GM18907 (cell line): ENCODE data around the gene FAM120B.
A peak's percentile ranks its signal among the peaks of the same experiment; 100 is the strongest.

Source experiments
- ATAC-seq: cut with Tn5 transposase; IDR thresholded peaks from one replicate; pipeline ENCODE4 v1.9.1; 2021; ENCODE audit warnings: mild to moderate bottlenecking, moderate library complexity; ENCODE audit not compliant: unreplicated experiment

The FAM120B gene

GRCh38 chr6:170272341-170273065, 34.1 kb upstream of the FAM120B start:
- peak; percentile 3 for ATAC-seq

GRCh38 chr6:170273191-170273590, 33.4 kb upstream of the FAM120B start:
- no peak for ATAC-seq

GRCh38 chr6:170273681-170274080, 32.9 kb upstream of the FAM120B start:
- no peak for ATAC-seq

- no peak for ATAC-seq
Observed at GRCh38 chr6:170274713-170275560, 31.6 kb upstream of the FAM120B start.

GRCh38 chr6:170276369-170277057, 30.0 kb upstream of the FAM120B start:
- no peak for ATAC-seq

- ATAC-seq: no peak
Observed at GRCh38 chr6:170277893-170278742, 28.4 kb upstream of the FAM120B start.

GRCh38 chr6:170278743-170279094, 27.8 kb upstream of the FAM120B start:
- no peak for ATAC-seq

- ATAC-seq: no peak
Observed at GRCh38 chr6:170279426-170279825, 27.1 kb upstream of the FAM120B start.

GRCh38 chr6:170279977-170280688, 26.4 kb upstream of the FAM120B start:
- ATAC-seq: peak; percentile 72

GRCh38 chr6:170280689-170281045, 25.9 kb upstream of the FAM120B start:
- ATAC-seq: peak; percentile 26

- no peak for ATAC-seq
Observed at GRCh38 chr6:170281331-170282292, 24.9 kb upstream of the FAM120B start.

- no peak for ATAC-seq
Observed at GRCh38 chr6:170282512-170283158, 23.9 kb upstream of the FAM120B start.

GRCh38 chr6:170283212-170284081, 23.1 kb upstream of the FAM120B start:
- no peak for ATAC-seq

- no peak for ATAC-seq
Observed at GRCh38 chr6:170284126-170284773, 22.3 kb upstream of the FAM120B start.

GRCh38 chr6:170284866-170285469, 21.6 kb upstream of the FAM120B start:
- ATAC-seq: no peak

- ATAC-seq: no peak
Observed at GRCh38 chr6:170285482-170285881, 21.1 kb upstream of the FAM120B start.
